ENCODE measurements around the gene CMKLR1.

DNA sequence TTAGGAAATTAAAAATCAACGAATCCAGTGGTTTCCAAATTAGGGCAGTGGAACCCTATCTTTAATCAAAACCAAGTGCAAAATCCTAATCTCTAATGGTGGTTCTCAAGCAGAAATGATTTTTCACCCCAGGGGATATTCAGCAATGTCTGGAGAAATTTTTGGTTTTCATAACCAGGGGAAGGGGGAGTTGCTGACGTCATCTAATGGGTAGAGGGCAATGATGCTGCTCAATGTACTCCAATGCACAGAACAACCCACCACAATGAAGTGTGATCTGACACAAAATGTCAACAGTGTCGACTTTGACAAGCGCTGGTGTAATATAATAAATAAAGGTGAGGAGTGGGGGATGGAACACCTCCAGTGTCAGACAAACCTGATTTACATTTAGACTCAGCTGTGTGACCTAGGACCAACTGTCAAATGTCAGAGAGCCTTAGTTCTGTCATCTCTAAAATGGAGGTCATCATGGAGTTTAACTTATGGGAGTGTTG lies 81.5 kb downstream of the CMKLR1 start:
- no peak for TF ChIP-seq EZH2 (IDR thresholded peaks at IDR 0.05; ENCODE audit: insufficient read depth, low read length)
- TF ChIP-seq, protein P1, sequence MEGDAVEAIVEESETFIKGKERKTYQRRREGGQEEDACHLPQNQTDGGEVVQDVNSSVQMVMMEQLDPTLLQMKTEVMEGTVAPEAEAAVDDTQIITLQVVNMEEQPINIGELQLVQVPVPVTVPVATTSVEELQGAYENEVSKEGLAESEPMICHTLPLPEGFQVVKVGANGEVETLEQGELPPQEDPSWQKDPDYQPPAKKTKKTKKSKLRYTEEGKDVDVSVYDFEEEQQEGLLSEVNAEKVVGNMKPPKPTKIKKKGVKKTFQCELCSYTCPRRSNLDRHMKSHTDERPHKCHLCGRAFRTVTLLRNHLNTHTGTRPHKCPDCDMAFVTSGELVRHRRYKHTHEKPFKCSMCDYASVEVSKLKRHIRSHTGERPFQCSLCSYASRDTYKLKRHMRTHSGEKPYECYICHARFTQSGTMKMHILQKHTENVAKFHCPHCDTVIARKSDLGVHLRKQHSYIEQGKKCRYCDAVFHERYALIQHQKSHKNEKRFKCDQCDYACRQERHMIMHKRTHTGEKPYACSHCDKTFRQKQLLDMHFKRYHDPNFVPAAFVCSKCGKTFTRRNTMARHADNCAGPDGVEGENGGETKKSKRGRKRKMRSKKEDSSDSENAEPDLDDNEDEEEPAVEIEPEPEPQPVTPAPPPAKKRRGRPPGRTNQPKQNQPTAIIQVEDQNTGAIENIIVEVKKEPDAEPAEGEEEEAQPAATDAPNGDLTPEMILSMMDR (IDR thresholded peaks at IDR 0.05; ENCODE audit: insufficient read depth, low read depth, low read length), result no peak
